ENCODE data around the gene SLC25A46.
"Not testable (repeated sequence)": the region's sequence is repeated elsewhere in the genome, so short reads cannot be mapped to it uniquely, and the experiment has no call there.

Gene SLC25A46

GRCh38 chr5:110738812-110739651 is at the start of gene SLC25A46:
TSS of gene SLC25A46 (plus strand) at chr5:110739007. CDS start at chr5:110739120, 113 bp downstream.
- Mint-ChIP-seq H3K27ac (peak within 1 kb of the TSS; percentile 88), H3K4me1 (ENCODE audit: low read depth) (peaks cover 23% of the 10 kb centered on the region), H3K9me3 (no peaks in the 10 kb centered on the region), H3K4me3 (peak within 1 kb of the TSS; percentile 96), H3K27me3 (ENCODE audit: low read depth) (peaks cover 15% of the 10 kb centered on the region), H3K36me3 (ENCODE audit: low read depth) (peaks cover 3% of the 10 kb centered on the region)

- H3K4me1 Mint-ChIP-seq (ENCODE audit: low read depth); H3K27me3 Mint-ChIP-seq (ENCODE audit: low read depth); H3K27ac Mint-ChIP-seq; H3K4me3 Mint-ChIP-seq; H3K36me3 Mint-ChIP-seq (ENCODE audit: low read depth); H3K9me3 Mint-ChIP-seq: not testable (repeated sequence)
Observed at GRCh38 chr5:110690587-110690986, 48.2 kb upstream of the SLC25A46 start.

GRCh38 chr5:110692669-110693068 is 46.1 kb upstream of the SLC25A46 start:
- not testable (repeated sequence) for H3K27ac Mint-ChIP-seq; H3K4me1 Mint-ChIP-seq (ENCODE audit: low read depth); H3K36me3 Mint-ChIP-seq (ENCODE audit: low read depth); H3K9me3 Mint-ChIP-seq; H3K4me3 Mint-ChIP-seq; H3K27me3 Mint-ChIP-seq (ENCODE audit: low read depth)

GRCh38 chr5:110702300-110702699 is 36.5 kb upstream of the SLC25A46 start:
- Mint-ChIP-seq H3K36me3 (ENCODE audit: low read depth) (no peaks in the 10 kb centered on the region), H3K4me1 (ENCODE audit: low read depth) (no peaks in the 10 kb centered on the region), H3K27me3 (ENCODE audit: low read depth) (no peaks in the 10 kb centered on the region), H3K27ac (no peak overlapping the region), H3K9me3 (peaks cover 3% of the 10 kb centered on the region), H3K4me3 (no peak overlapping the region)

GRCh38 chr5:110702704-110703103 is 36.1 kb upstream of the SLC25A46 start:
- peaks cover 3% of the 10 kb centered on the region for H3K9me3 Mint-ChIP-seq
- H3K27me3 Mint-ChIP-seq (ENCODE audit: low read depth), result no peaks in the 10 kb centered on the region
- no peak overlapping the region for H3K27ac Mint-ChIP-seq
- H3K4me1 Mint-ChIP-seq (ENCODE audit: low read depth), result no peaks in the 10 kb centered on the region
- H3K4me3 Mint-ChIP-seq, result no peak overlapping the region
- no peaks in the 10 kb centered on the region for H3K36me3 Mint-ChIP-seq (ENCODE audit: low read depth)

GRCh38 chr5:110703481-110703880 is 35.3 kb upstream of the SLC25A46 start:
- no peaks in the 10 kb centered on the region for H3K4me1 Mint-ChIP-seq (ENCODE audit: low read depth)
- H3K27me3 Mint-ChIP-seq (ENCODE audit: low read depth), result peaks cover 1% of the 10 kb centered on the region
- H3K36me3 Mint-ChIP-seq (ENCODE audit: low read depth), result no peaks in the 10 kb centered on the region
- no peak overlapping the region for H3K27ac Mint-ChIP-seq
- H3K4me3 Mint-ChIP-seq, result no peak overlapping the region
- H3K9me3 Mint-ChIP-seq, result peaks cover 3% of the 10 kb centered on the region

- Mint-ChIP-seq H3K27ac (no peak overlapping the region), H3K9me3 (no peaks in the 10 kb centered on the region), H3K27me3 (ENCODE audit: low read depth) (peaks cover 10% of the 10 kb centered on the region), H3K36me3 (ENCODE audit: low read depth) (no peaks in the 10 kb centered on the region), H3K4me1 (ENCODE audit: low read depth) (no peaks in the 10 kb centered on the region), H3K4me3 (no peak overlapping the region)
Observed at GRCh38 chr5:110705349-110705748, 33.5 kb upstream of the SLC25A46 start.

GRCh38 chr5:110707260-110707844 is 31.5 kb upstream of the SLC25A46 start:
- Mint-ChIP-seq H3K4me1 (ENCODE audit: low read depth) (no peaks in the 10 kb centered on the region), H3K9me3 (no peaks in the 10 kb centered on the region), H3K4me3 (no peak overlapping the region), H3K27ac (no peak overlapping the region), H3K36me3 (ENCODE audit: low read depth) (no peaks in the 10 kb centered on the region), H3K27me3 (ENCODE audit: low read depth) (peaks cover 20% of the 10 kb centered on the region)

GRCh38 chr5:110716247-110717245 is 22.3 kb upstream of the SLC25A46 start:
- H3K4me3 Mint-ChIP-seq, result no peak overlapping the region
- H3K9me3 Mint-ChIP-seq, result no peaks in the 10 kb centered on the region
- no peaks in the 10 kb centered on the region for H3K36me3 Mint-ChIP-seq (ENCODE audit: low read depth)
- no peaks in the 10 kb centered on the region for H3K4me1 Mint-ChIP-seq (ENCODE audit: low read depth)
- H3K27ac Mint-ChIP-seq, result no peak overlapping the region
- peaks cover 10% of the 10 kb centered on the region for H3K27me3 Mint-ChIP-seq (ENCODE audit: low read depth)

GRCh38 chr5:110718311-110718710 is 20.5 kb upstream of the SLC25A46 start:
- no peaks in the 10 kb centered on the region for H3K36me3 Mint-ChIP-seq (ENCODE audit: low read depth)
- H3K27me3 Mint-ChIP-seq (ENCODE audit: low read depth), result peaks cover 9% of the 10 kb centered on the region
- H3K4me1 Mint-ChIP-seq (ENCODE audit: low read depth), result no peaks in the 10 kb centered on the region
- H3K9me3 Mint-ChIP-seq, result no peaks in the 10 kb centered on the region
- H3K4me3 Mint-ChIP-seq, result no peak overlapping the region
- no peak overlapping the region for H3K27ac Mint-ChIP-seq

GRCh38 chr5:110726249-110727024 is 12.4 kb upstream of the SLC25A46 start, which contains the start of gene TMEM232:
TSS of gene TMEM232 (minus strand) at chr5:110726671. CDS start at chr5:110667352, 59,319 bp downstream.
- Mint-ChIP-seq H3K27me3 (ENCODE audit: low read depth) (no peaks in the 10 kb centered on the region), H3K27ac (no peak within 1 kb of the TSS), H3K9me3 (no peaks in the 10 kb centered on the region), H3K36me3 (ENCODE audit: low read depth) (no peaks in the 10 kb centered on the region), H3K4me3 (peak within 1 kb of the TSS; percentile 74), H3K4me1 (ENCODE audit: low read depth) (no peaks in the 10 kb centered on the region)

- H3K36me3 Mint-ChIP-seq (ENCODE audit: low read depth), result no peaks in the 10 kb centered on the region
Observed at GRCh38 chr5:110727025-110727314, 11.8 kb upstream of the SLC25A46 start.

GRCh38 chr5:110731499-110731898 is 7.3 kb upstream of the SLC25A46 start:
- H3K27ac Mint-ChIP-seq; H3K4me1 Mint-ChIP-seq (ENCODE audit: low read depth); H3K36me3 Mint-ChIP-seq (ENCODE audit: low read depth); H3K9me3 Mint-ChIP-seq; H3K4me3 Mint-ChIP-seq: not testable (repeated sequence)
- peaks cover 13% of the 10 kb centered on the region for H3K27me3 Mint-ChIP-seq (ENCODE audit: low read depth)

More at GRCh38 chr5:110727025-110727314, 11.8 kb upstream of the SLC25A46 start:
- Mint-ChIP-seq H3K9me3 (no peaks in the 10 kb centered on the region), H3K27me3 (ENCODE audit: low read depth) (no peaks in the 10 kb centered on the region), H3K4me1 (ENCODE audit: low read depth) (no peaks in the 10 kb centered on the region), H3K27ac (no peak overlapping the region), H3K4me3 (peak overlapping the region; percentile 74)

GRCh38 chr5:110734101-110734500 is 4.7 kb upstream of the SLC25A46 start:
- H3K4me3 Mint-ChIP-seq, result no peak overlapping the region

More at GRCh38 chr5:110734101-110734500, 4.7 kb upstream of the SLC25A46 start:
- peaks cover 17% of the 10 kb centered on the region for H3K27me3 Mint-ChIP-seq (ENCODE audit: low read depth)
- peaks cover 3% of the 10 kb centered on the region for H3K36me3 Mint-ChIP-seq (ENCODE audit: low read depth)
- H3K27ac Mint-ChIP-seq, result no peak overlapping the region
- H3K4me1 Mint-ChIP-seq (ENCODE audit: low read depth), result peaks cover 10% of the 10 kb centered on the region
- H3K9me3 Mint-ChIP-seq, result no peaks in the 10 kb centered on the region

Data from T-helper 1 cell treated with Interleukin-12 subunit alpha and Interleukin-12 subunit beta and Interleukin-4 antibody, amounts not matched to agents 30 μg/mL and 1 μg/mL, for 36 hours (primary cell).